Small intestine (tissue), 7 donors: ENCODE measurements around the gene CGNL1. TPM values are rescaled to one million over a fixed set of nuclear protein-coding genes. Genes with fewer than 3 reads are reported as not detected.

Source experiments
- DNase-seq, 2 donors: peaks; one replicate each; pipeline versions ENCODE4 v3.0.0 to v3.0.0-alpha.2; 2013
- FAIRE-seq: peaks from 2 replicates; lab custom pipeline; 2012; peaks lifted over from hg19 to GRCh38; lab: Jason Lieb, UNC
- H3K27ac ChIP-seq, 3 donors: one replicate each; pipeline ENCODE4 v1.5.1; 2013; ENCODE audit warnings: low read length in 2 of 3, mild to moderate bottlenecking in 2 of 3, control low read depth in 1 of 3, inconsistent platforms in 1 of 3, low read depth in 1 of 3, moderate library complexity in 1 of 3
- H3K27me3 ChIP-seq, 3 donors: one replicate each; pipeline ENCODE4 v1.6.1; 2013; ENCODE audit warnings: low read length in 3 of 3, inconsistent platforms in 1 of 3; ENCODE audit not compliant: control insufficient read depth in 3 of 3, insufficient read depth in 3 of 3
- H3K36me3 ChIP-seq, 3 donors: one replicate each; pipeline ENCODE4 v1.6.1; 2013; ENCODE audit warnings: low read length in 3 of 3, inconsistent platforms in 1 of 3, low read depth in 1 of 3, mild to moderate bottlenecking in 1 of 3, moderate library complexity in 1 of 3; ENCODE audit not compliant: control insufficient read depth in 3 of 3, insufficient read depth in 2 of 3
- H3K4me1 ChIP-seq, 3 donors: one replicate each; pipeline ENCODE4 v1.6.1; 2013; ENCODE audit warnings: low read length in 2 of 3, inconsistent platforms in 1 of 3, low read depth in 1 of 3, mild to moderate bottlenecking in 1 of 3, moderate library complexity in 1 of 3; ENCODE audit not compliant: control insufficient read depth in 3 of 3, insufficient read depth in 2 of 3
- H3K4me3 ChIP-seq, 3 donors: one replicate each; pipeline ENCODE4 v1.5.1; 2013; ENCODE audit warnings: low read length in 3 of 3, control low read depth in 1 of 3, inconsistent platforms in 1 of 3, low read depth in 1 of 3, mild to moderate bottlenecking in 1 of 3, moderate library complexity in 1 of 3
- H3K9me3 ChIP-seq, 2 donors: one replicate each; pipeline ENCODE4 v1.6.1; 2013; ENCODE audit warnings: low read depth in 1 of 2, low read length in 1 of 2; ENCODE audit not compliant: control insufficient read depth in 2 of 2, insufficient read depth in 1 of 2
- WGBS, 3 donors: extraction: QIAGEN DNeasy Blood & Tissue Kit; methylation state at CpG; one replicate each; pipeline ENCODE4 v1.1.7; 2013; 5-methylcytosine and 5-hydroxymethylcytosine counted together
- polyA plus RNA-seq, 4 donors: library from polyadenylated mRNA; stranded (reverse) in 3 of 4; unstranded in 1 of 4; fragments of 200-250 nt in 3 of 4; fragments of 120-200 nt in 1 of 4; gene quantifications; one replicate each; pipeline versions ENCODE4 v1.2.1 to v1.2.3, GENCODE V29; 2013
- donor health status: healthy with polysubstance abuse.
- donor health status: control.
- donor health status: control.
- donor health status: Bipolar disorder and iron deficiency.
- donor health status: healthy.

CGNL1 gene
- polyA plus RNA-seq, 4 donors = 0.81 to 5.1 (median 1.9) TPM

DNA sequence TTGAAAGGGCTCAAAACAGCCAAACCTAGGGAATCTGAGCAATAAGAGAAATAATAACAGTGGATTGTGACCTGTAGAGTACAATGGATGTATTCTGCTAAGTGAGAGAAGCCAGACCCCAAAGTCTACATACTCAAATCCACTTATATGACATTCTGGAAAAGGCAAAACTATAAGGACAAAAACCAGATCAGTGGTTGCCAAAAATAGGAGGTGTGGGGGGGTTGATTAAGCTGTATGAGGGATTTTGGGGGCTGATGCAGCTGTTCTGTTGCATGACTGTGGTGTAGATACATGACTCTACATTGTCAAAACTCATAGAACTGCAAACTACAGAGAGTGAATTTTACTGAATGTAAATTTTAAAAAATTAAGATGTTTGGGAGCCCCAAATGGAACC lies 20.1 kb upstream of the CGNL1 start:
- H3K4me3 ChIP-seq = no peak overlapping the region
- no peak for DNase-seq
- no peak for FAIRE-seq
- H3K27ac ChIP-seq = no peak overlapping the region
- H3K27me3 ChIP-seq = no peaks in the 10 kb centered on the region
- peaks cover 0 to 8% of the 10 kb centered on the region in 2 donors for H3K9me3 ChIP-seq
- H3K4me1 ChIP-seq = peaks cover 0 to 7% (median 0%) of the 10 kb centered on the region in 3 donors
- no peaks in the 10 kb centered on the region for H3K36me3 ChIP-seq

DNA sequence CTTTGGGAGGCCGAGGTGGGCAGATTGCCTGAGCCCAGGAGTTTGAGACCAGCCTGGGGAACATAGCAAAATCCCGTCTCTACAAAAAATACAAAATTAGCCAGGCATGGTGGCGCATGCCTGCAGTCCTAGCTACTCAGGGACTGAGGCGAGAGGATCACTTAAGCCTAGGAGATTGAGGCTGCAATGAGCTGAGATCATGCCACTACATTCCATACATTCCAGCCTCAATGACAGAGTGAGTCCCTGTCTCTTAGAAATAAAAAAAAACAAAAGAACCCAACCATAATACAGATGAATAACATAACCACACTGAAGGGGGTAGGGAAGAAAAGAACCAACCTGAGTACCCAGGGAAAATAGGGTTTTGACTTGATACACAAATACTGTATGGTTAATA lies 19.7 kb upstream of the CGNL1 start:
- Histone ChIP-seq H3K4me3 (no peak overlapping the region), H3K27me3 (no peaks in the 10 kb centered on the region), H3K9me3 (peaks cover 0 to 8% of the 10 kb centered on the region in 2 donors), H3K27ac (no peak overlapping the region), H3K36me3 (no peaks in the 10 kb centered on the region), H3K4me1 (peaks cover 0 to 7% (median 0%) of the 10 kb centered on the region in 3 donors)
- DNase-seq (no peak), FAIRE-seq (no peak)
- WGBS, 3 donors = 79 to 84% (median 84%) methylated on average over 4 of the region's 4 CpGs

DNA sequence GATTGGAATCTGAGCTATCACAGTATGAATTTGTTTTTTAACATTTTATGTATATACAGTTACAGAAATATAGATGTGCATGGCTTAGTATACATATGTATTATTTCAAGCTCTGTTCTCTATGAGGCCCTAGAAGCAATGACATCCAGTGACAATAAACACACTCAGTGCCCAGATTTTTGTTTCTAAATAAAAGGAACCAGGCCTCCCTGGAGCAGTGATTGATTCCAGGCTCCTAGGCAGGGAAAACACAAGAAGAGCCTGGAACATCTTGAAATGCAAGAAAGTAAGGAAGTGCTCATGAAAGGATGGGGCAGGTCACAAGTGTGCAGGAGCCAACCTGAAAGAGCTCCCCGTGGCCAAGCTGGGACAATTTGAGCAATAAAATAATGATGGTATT lies 18.5 kb upstream of the CGNL1 start:
- no peak overlapping the region for H3K27ac ChIP-seq
- no peak overlapping the region for H3K4me3 ChIP-seq
- H3K4me1 ChIP-seq = peaks cover 0 to 7% (median 0%) of the 10 kb centered on the region in 3 donors
- 46 to 58% (median 53%) methylated on average over 1 of the region's 1 CpG for whole genome bisulfite sequencing, 3 donors
- FAIRE-seq (no peak), DNase-seq (no peak)
- no peaks in the 10 kb centered on the region for H3K36me3 ChIP-seq
- no peaks in the 10 kb centered on the region for H3K27me3 ChIP-seq
- H3K9me3 ChIP-seq = peaks cover 0 to 4% of the 10 kb centered on the region in 2 donors

DNA sequence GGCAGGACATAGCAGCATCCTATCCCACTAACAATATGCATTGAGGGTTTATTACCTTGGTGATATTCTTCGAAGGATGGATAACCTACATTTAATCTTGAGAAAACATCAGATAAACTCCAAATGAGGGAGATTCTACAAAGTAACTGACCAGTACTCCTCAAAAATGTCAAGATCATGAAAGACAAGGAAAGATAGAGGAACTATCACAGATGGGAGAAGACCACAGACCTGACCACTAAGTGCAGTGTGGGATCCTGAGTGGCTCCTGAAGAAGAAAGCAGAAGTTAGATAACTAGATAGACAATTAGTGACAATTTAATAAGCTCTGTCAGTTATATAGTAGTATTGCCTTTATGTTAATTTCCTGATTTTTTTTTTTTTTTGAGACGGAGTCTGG lies 17.7 kb upstream of the CGNL1 start:
- no peak for FAIRE-seq
- Histone ChIP-seq H3K4me1 (peaks cover 0 to 5% (median 0%) of the 10 kb centered on the region in 3 donors), H3K27ac (no peak overlapping the region), H3K9me3 (no peaks in the 10 kb centered on the region), H3K4me3 (no peak overlapping the region), H3K36me3 (no peaks in the 10 kb centered on the region), H3K27me3 (no peaks in the 10 kb centered on the region)
- no peak for DNase-seq
- 72 to 83% (median 78%) methylated on average over 2 of the region's 2 CpGs for WGBS, 3 donors

DNA sequence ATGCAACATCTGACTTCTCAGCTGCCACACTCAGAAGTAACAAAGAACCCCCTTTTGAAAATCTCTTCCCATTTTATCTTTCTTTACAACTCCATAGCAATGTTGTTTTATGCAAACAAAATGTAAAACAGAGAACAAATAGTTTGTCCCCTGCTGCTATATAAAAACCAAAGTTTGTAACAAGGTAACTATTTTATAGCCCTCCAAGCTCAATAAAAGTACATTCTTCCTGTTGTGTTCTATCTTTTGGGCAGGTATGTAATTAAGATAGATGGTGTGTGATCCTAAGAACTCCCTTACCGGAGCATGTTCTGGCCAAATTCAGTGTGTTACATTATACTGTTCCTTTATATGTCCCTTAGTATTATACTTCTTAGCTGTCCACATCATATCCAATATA lies 12.6 kb upstream of the CGNL1 start:
- no peak overlapping the region for H3K4me3 ChIP-seq
- H3K4me1 ChIP-seq = peaks cover 0 to 3% (median 0%) of the 10 kb centered on the region in 3 donors
- FAIRE-seq = no peak
- H3K27me3 ChIP-seq = no peaks in the 10 kb centered on the region
- WGBS, 3 donors = 26 to 73% (median 44%) methylated on average over 1 of the region's 1 CpG
- H3K9me3 ChIP-seq = no peaks in the 10 kb centered on the region
- no peak overlapping the region for H3K27ac ChIP-seq
- DNase-seq = no peak
- H3K36me3 ChIP-seq = no peaks in the 10 kb centered on the region

DNA sequence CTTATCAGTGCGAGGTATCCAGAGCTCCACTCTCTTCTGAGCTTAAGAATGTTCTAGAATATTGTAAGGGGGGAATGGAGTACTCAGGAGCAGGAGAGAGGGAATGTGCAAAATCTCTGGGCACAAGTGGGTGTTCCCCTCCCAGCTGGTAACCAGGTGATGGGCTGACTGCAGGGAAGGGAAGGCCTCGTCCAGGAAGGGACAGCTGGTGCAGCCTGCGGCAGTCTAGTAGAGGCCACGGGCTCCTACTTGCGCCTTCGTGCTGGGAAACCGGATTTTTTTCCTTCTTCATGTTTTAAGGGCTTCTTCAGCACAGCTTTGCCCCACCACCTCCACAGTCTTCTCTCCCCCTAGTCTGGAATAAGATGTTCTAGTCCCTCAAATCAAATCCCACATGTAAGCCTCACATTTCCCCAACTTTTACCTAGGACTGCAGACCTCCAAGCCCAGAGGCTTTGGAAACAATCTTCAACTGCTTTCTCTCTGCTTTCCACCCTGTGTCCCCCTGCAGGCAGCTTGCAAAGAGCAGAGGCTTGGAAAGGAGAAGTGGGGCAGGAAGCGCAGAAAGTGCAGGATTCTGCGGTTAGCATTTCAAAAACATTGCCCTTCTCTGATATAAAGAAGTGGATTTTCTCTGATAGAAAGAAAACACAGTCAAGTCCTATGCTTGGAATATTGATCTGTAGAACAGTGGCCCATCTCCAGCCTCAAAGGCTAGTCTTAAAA lies 11.9 kb upstream of the CGNL1 start:
- H3K4me1 ChIP-seq = peaks cover 0 to 3% (median 0%) of the 10 kb centered on the region in 3 donors
- no peaks in the 10 kb centered on the region for H3K36me3 ChIP-seq
- no peaks in the 10 kb centered on the region for H3K9me3 ChIP-seq
- 74 to 92% (median 85%) methylated on average over 9 of the region's 9 CpGs for WGBS, 3 donors
- no peak overlapping the region for H3K27ac ChIP-seq
- DNase-seq = no peak
- H3K27me3 ChIP-seq = no peaks in the 10 kb centered on the region
- no peak overlapping the region for H3K4me3 ChIP-seq
- no peak for FAIRE-seq

DNA sequence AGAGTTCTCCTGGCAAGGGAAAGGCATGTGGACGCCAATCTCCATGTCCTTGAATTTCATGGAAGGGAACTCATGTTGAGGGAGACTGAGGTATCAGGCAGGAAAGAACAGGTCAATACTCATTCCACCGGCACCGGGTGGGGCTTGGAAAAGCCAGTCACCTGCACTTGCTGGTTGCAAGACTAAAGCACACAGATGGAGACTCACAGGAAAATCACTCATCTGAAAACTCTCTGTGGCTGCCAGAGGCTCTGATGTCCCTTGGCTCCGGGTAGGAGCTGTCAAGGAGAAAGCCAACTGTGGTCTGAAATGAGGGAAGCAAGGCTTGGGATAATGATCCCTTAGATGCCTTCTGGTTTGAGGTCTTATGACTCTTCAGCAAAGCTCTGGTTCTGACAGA lies 8.7 kb upstream of the CGNL1 start:
- no peak for FAIRE-seq

DNA sequence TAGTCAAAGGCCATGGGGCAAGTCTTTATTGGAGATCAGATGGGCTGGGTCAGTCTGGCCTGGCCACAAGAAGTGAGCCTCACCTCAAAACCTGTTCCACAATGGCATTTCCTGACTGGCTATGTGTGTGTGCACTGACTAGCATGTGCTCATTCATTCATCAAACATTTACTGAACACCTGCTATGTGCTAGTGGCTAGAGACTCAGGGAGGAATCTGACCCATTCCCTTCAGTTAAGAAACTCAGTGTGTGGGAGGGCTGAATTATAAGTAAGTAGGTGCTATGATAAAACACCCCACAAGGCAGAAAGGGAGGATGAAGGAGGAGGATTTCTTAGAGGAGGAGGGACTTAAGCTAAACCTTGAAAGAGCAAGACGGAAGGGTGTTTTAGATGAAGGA lies 5.4 kb upstream of the CGNL1 start:
- Histone ChIP-seq H3K9me3 (no peaks in the 10 kb centered on the region), H3K4me3 (no peak overlapping the region), H3K4me1 (no peaks in the 10 kb centered on the region), H3K27ac (no peak overlapping the region), H3K27me3 (peaks cover 0 to 3% (median under 1%) of the 10 kb centered on the region in 3 donors), H3K36me3 (no peaks in the 10 kb centered on the region)
- FAIRE-seq = no peak
- no peak for DNase-seq
- 75 to 100% (median 95%) methylated on average over 1 of the region's 1 CpG for WGBS, 3 donors

More for the DNA sequence above, 8.7 kb upstream of the CGNL1 start:
- Histone ChIP-seq H3K9me3 (no peaks in the 10 kb centered on the region), H3K27me3 (no peaks in the 10 kb centered on the region), H3K27ac (no peak overlapping the region), H3K4me3 (no peak overlapping the region), H3K36me3 (no peaks in the 10 kb centered on the region), H3K4me1 (peaks cover 0 to 3% (median 0%) of the 10 kb centered on the region in 3 donors)
- 57 to 70% (median 66%) methylated on average over 4 of the region's 4 CpGs for WGBS, 3 donors
- DNase-seq = no peak
